ENCODE measurements around the gene TMEM45B. TPM values are rescaled to one million over a fixed set of nuclear protein-coding genes. Genes with fewer than 3 reads are reported as not detected.
A peak's percentile ranks its signal among the peaks of the same experiment; 100 is the strongest.

The TMEM45B gene
- total RNA-seq, 4 donors from 2014 or later = not detected

- H3K4me1 ChIP-seq = no peaks in the 10 kb centered on the region
- no peak for DNase-seq (ENCODE audit: low spot score in 2 of 2)
- peaks cover 0 to 4% (median 0%) of the 10 kb centered on the region in 3 donors for H3K36me3 ChIP-seq
- TF ChIP-seq POLR2A (IDR thresholded peaks at IDR 0.05) (no peak), CTCF (IDR thresholded peaks at IDR 0.05) (no peak), EP300 (IDR thresholded peaks at IDR 0.05) (no peak)
- no peaks in the 10 kb centered on the region for H3K27me3 ChIP-seq
- H3K9me3 ChIP-seq = no peaks in the 10 kb centered on the region
- WGBS, 2 donors = 80 to 88% methylated on average over 15 of the region's 15 CpGs
- no peak overlapping the region for H3K4me3 ChIP-seq
- no peak overlapping the region for H3K27ac ChIP-seq
Measured at GRCh38 chr11:129852125-129852740, 36.6 kb downstream of the TMEM45B start.

GRCh38 chr11:129853518-129854231 lies 38.0 kb downstream of the TMEM45B start:
- H3K4me3 ChIP-seq = no peak overlapping the region
- H3K27ac ChIP-seq = peak overlapping the region in 1 of 4 donors; percentile 1
- no peak for TF ChIP-seq POLR2A (IDR thresholded peaks at IDR 0.05)
- no peak for TF ChIP-seq EP300 (IDR thresholded peaks at IDR 0.05)
- TF ChIP-seq CTCF (IDR thresholded peaks at IDR 0.05) = no peak
- H3K36me3 ChIP-seq = peaks cover 0 to 15% (median 0%) of the 10 kb centered on the region in 3 donors
- H3K4me1 ChIP-seq = no peaks in the 10 kb centered on the region
- H3K27me3 ChIP-seq = no peaks in the 10 kb centered on the region
- WGBS, 2 donors = 23 to 44% methylated on average over 10 of the region's 10 CpGs
- peak in 1 of 2 donors; percentile 22 for DNase-seq (ENCODE audit: low spot score in 2 of 2)
- no peaks in the 10 kb centered on the region for H3K9me3 ChIP-seq

GRCh38 chr11:129854232-129854805 lies 38.7 kb downstream of the TMEM45B start:
- 82 to 91% methylated on average over 7 of the region's 7 CpGs for WGBS, 2 donors
- Histone ChIP-seq H3K4me3 (no peak overlapping the region), H3K27me3 (no peaks in the 10 kb centered on the region), H3K36me3 (peaks cover 0 to 21% (median 0%) of the 10 kb centered on the region in 3 donors), H3K9me3 (no peaks in the 10 kb centered on the region), H3K27ac (no peak overlapping the region), H3K4me1 (no peaks in the 10 kb centered on the region)
- DNase-seq (ENCODE audit: low spot score in 2 of 2) = no peak
- no peak for TF ChIP-seq POLR2A (IDR thresholded peaks at IDR 0.05)
- no peak for TF ChIP-seq EP300 (IDR thresholded peaks at IDR 0.05)
- TF ChIP-seq CTCF (IDR thresholded peaks at IDR 0.05) = no peak

- Histone ChIP-seq H3K36me3 (peaks cover 0 to 29% (median 0%) of the 10 kb centered on the region in 3 donors), H3K9me3 (no peaks in the 10 kb centered on the region), H3K27ac (no peak overlapping the region), H3K4me3 (no peak overlapping the region), H3K4me1 (no peaks in the 10 kb centered on the region), H3K27me3 (no peaks in the 10 kb centered on the region)
- no peak for DNase-seq (ENCODE audit: low spot score in 2 of 2)
- TF ChIP-seq EP300 (IDR thresholded peaks at IDR 0.05) (no peak), POLR2A (IDR thresholded peaks at IDR 0.05) (no peak), CTCF (IDR thresholded peaks at IDR 0.05) (no peak)
- 84 to 93% methylated on average over 11 of the region's 11 CpGs for WGBS, 2 donors
Measured at GRCh38 chr11:129855086-129855485, 39.4 kb downstream of the TMEM45B start.

GRCh38 chr11:129856036-129856435 lies 40.4 kb downstream of the TMEM45B start:
- Histone ChIP-seq H3K4me1 (no peaks in the 10 kb centered on the region), H3K36me3 (peaks cover 0 to 38% (median 0%) of the 10 kb centered on the region in 3 donors), H3K27me3 (no peaks in the 10 kb centered on the region), H3K4me3 (no peak overlapping the region), H3K27ac (no peak overlapping the region), H3K9me3 (no peaks in the 10 kb centered on the region)
- TF ChIP-seq POLR2A (IDR thresholded peaks at IDR 0.05) (no peak), CTCF (IDR thresholded peaks at IDR 0.05) (no peak), EP300 (IDR thresholded peaks at IDR 0.05) (no peak)
- no peak for DNase-seq (ENCODE audit: low spot score in 2 of 2)
- 76 to 85% methylated on average over 8 of the region's 8 CpGs for WGBS, 2 donors
